GM18511 (cell line): ENCODE data around the gene ZNF813.
"Not testable (repeated sequence)": the region's sequence is repeated elsewhere in the genome, so short reads cannot be mapped to it uniquely, and the experiment has no call there.

ENCODE experiments used
- ATAC-seq: cut with Tn5 transposase; IDR thresholded peaks from one replicate; pipeline ENCODE4 v1.9.1; 2021; ENCODE audit warnings: mild to moderate bottlenecking, moderate library complexity; ENCODE audit not compliant: unreplicated experiment

ZNF813 gene

GRCh38 chr19:53467485-53468262 lies at the start of gene ZNF813:
ZNF813 (plus strand) TSS chr19:53467733; CDS start chr19:53483823, 16,090 bp downstream.
- ATAC-seq = peak; percentile 95

- not testable (repeated sequence) for ATAC-seq
Observed at GRCh38 chr19:53420520-53421315, 46.8 kb upstream of the ZNF813 start.

- no peak for ATAC-seq
Observed at GRCh38 chr19:53422551-53422950, 45.0 kb upstream of the ZNF813 start.

- ATAC-seq = not testable (repeated sequence)
Observed at GRCh38 chr19:53423074-53423473, 44.5 kb upstream of the ZNF813 start.

- ATAC-seq = not testable (repeated sequence)
Observed at GRCh38 chr19:53423680-53424079, 43.9 kb upstream of the ZNF813 start.

- ATAC-seq = no peak
Observed at GRCh38 chr19:53424968-53425597, 42.5 kb upstream of the ZNF813 start.

- peak; percentile 97 for ATAC-seq
Observed at GRCh38 chr19:53431399-53432087, 36.0 kb upstream of the ZNF813 start, which contains the start of gene ZNF761. ZNF761 (plus strand) TSS chr19:53431984; CDS start chr19:53447269, 15,285 bp downstream.

GRCh38 chr19:53432088-53432661 lies 35.4 kb upstream of the ZNF813 start:
- ATAC-seq = peak; percentile 35

- not testable (repeated sequence) for ATAC-seq
Observed at GRCh38 chr19:53443809-53444208, 23.7 kb upstream of the ZNF813 start.

GRCh38 chr19:53447196-53447595 lies 20.3 kb upstream of the ZNF813 start:
- not testable (repeated sequence) for ATAC-seq

- ATAC-seq = no peak
Observed at GRCh38 chr19:53455828-53456227, 11.7 kb upstream of the ZNF813 start.

- ATAC-seq = not testable (repeated sequence)
Observed at GRCh38 chr19:53460131-53460721, 7.3 kb upstream of the ZNF813 start.

GRCh38 chr19:53461866-53462265 lies 5.7 kb upstream of the ZNF813 start:
- ATAC-seq = no peak

- ATAC-seq = no peak
Observed at GRCh38 chr19:53462861-53463260, 4.7 kb upstream of the ZNF813 start.

- no peak for ATAC-seq
Observed at GRCh38 chr19:53463263-53463662, 4.3 kb upstream of the ZNF813 start.

- ATAC-seq = peak; percentile 46
Observed at GRCh38 chr19:53466726-53467484, 628 bp upstream of the ZNF813 start.

- not testable (repeated sequence) for ATAC-seq
Observed at GRCh38 chr19:53468628-53469027, 1.1 kb downstream of the ZNF813 start.

GRCh38 chr19:53471916-53472315 lies 4.4 kb downstream of the ZNF813 start:
- ATAC-seq = no peak

GRCh38 chr19:53474832-53475231 lies 7.3 kb downstream of the ZNF813 start:
- not testable (repeated sequence) for ATAC-seq
